Activated CD8-positive, alpha-beta T cell treated with anti-CD3 and anti-CD28 coated beads, Interleukin-2, amount 10 ng/mL, durations not matched to agents 7 days and 5 days (primary cell): ENCODE results near the gene DAB2. TPM values are rescaled to one million over a fixed set of nuclear protein-coding genes. Genes with fewer than 3 reads are reported as not detected.
"Not testable (repeated sequence)": the region's sequence is repeated elsewhere in the genome, so short reads cannot be mapped to it uniquely, and the experiment has no call there.

Experiments
- ATAC-seq: fragments of 150-1000 bp; cut with Tn5 transposase; one replicate; pipeline ENCODE4 v1.10.0; 2021; ENCODE audit warnings: moderate library complexity
- CTCF ChIA-PET: fragments of 350-600 bp; sonication (Branson Sonifier 250); formaldehyde crosslinking; loops from one replicate; lab custom pipeline; 2021; ENCODE audit warnings: antibody characterized with exemption; lab: Charles Lee
- POLR2A ChIA-PET: fragments of 350-600 bp; sonication (Branson Sonifier 250); formaldehyde crosslinking; loops from one replicate; lab custom pipeline; 2021; ENCODE audit warnings: antibody characterized with exemption; lab: Charles Lee
- DNase-seq: peaks from one replicate; pipeline ENCODE4 v3.0.0-alpha.2; 2020
- H3K27ac Mint-ChIP-seq: one replicate; pipeline ENCODE4 v1.8.0; 2021; ENCODE audit warnings: mild to moderate bottlenecking, mixed read lengths
- H3K27me3 Mint-ChIP-seq: one replicate; pipeline ENCODE4 v1.8.0; 2021; ENCODE audit warnings: low read depth, mixed read lengths
- H3K36me3 Mint-ChIP-seq: one replicate; pipeline ENCODE4 v1.8.0; 2021; ENCODE audit warnings: low read depth, mixed read lengths
- H3K4me1 Mint-ChIP-seq: one replicate; pipeline ENCODE4 v1.8.0; 2021; ENCODE audit warnings: low read depth, mixed read lengths
- H3K4me3 Mint-ChIP-seq: one replicate; pipeline ENCODE4 v1.8.0; 2021; ENCODE audit warnings: mild to moderate bottlenecking, mixed read lengths
- H3K9me3 Mint-ChIP-seq: one replicate; pipeline ENCODE4 v1.8.0; 2022; ENCODE audit warnings: mixed read lengths; ENCODE audit not compliant: insufficient read depth
- total RNA-seq, 2 experiments: library from RNA; stranded (reverse); gene quantifications; one replicate each; pipeline ENCODE4 v1.2.3, GENCODE V29; 2021

Gene DAB2
- total RNA-seq, 2 experiments from 2014 or later = not detected

GRCh38 chr5:39355324-39355723 lies 69.5 kb downstream of the DAB2 start:
- Mint-ChIP-seq H3K4me1 (no peaks in the 10 kb centered on the region), H3K4me3 (no peak overlapping the region), H3K9me3 (peaks cover 5% of the 10 kb centered on the region), H3K27ac (no peak overlapping the region), H3K27me3 (no peaks in the 10 kb centered on the region), H3K36me3 (no peaks in the 10 kb centered on the region)
- ChIA-PET CTCF (interaction anchor here (0.9 kb wide), 1 partner anchor 22 kb away, joined by 3 read pairs; no protein-coding TSS in a partner anchor), POLR2A (no interaction called here)
- DNase-seq (no peak), ATAC-seq (no peak)

- Mint-ChIP-seq H3K27me3 (no peaks in the 10 kb centered on the region), H3K9me3 (peaks cover 8% of the 10 kb centered on the region), H3K36me3 (no peaks in the 10 kb centered on the region), H3K4me3 (no peak overlapping the region), H3K4me1 (no peaks in the 10 kb centered on the region), H3K27ac (no peak overlapping the region)
- CTCF ChIA-PET = no interaction called here
- ATAC-seq = no peak
- POLR2A ChIA-PET = no interaction called here
- no peak for DNase-seq
Observed at GRCh38 chr5:39353717-39354399, 70.9 kb downstream of the DAB2 start.

- no peaks in the 10 kb centered on the region for H3K27me3 Mint-ChIP-seq
- no peaks in the 10 kb centered on the region for H3K36me3 Mint-ChIP-seq
- ChIA-PET CTCF (no interaction called here), POLR2A (no interaction called here)
- peaks cover 8% of the 10 kb centered on the region for H3K9me3 Mint-ChIP-seq
- no peak overlapping the region for H3K4me3 Mint-ChIP-seq
- H3K27ac Mint-ChIP-seq = no peak overlapping the region
- no peak for ATAC-seq
- no peaks in the 10 kb centered on the region for H3K4me1 Mint-ChIP-seq
- DNase-seq = no peak
Observed at GRCh38 chr5:39352951-39353350, 71.8 kb downstream of the DAB2 start.

DNA sequence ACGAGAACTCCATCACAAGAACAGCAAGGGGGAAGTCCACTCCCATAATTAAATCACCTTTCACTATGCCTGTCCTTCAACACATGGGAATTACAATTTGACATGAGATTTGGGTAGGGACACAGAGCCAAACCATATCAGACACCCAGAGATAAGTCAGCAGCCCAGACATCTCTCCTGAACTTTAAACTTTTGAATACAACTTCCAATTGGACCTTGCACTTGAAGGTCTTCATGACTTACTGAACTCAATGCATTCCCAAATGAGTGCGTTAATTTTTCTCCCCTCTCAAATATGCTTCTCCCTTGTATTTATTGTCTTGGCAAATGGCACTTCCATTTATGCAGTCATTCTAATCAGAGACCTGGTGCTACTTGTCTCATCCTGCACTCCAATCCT lies 72.6 kb downstream of the DAB2 start:
- H3K4me1 Mint-ChIP-seq = no peaks in the 10 kb centered on the region
- no peak for DNase-seq
- H3K36me3 Mint-ChIP-seq = no peaks in the 10 kb centered on the region
- H3K27me3 Mint-ChIP-seq = peaks cover 2% of the 10 kb centered on the region
- ATAC-seq = no peak
- peaks cover 8% of the 10 kb centered on the region for H3K9me3 Mint-ChIP-seq
- H3K4me3 Mint-ChIP-seq = no peak overlapping the region
- ChIA-PET POLR2A (no interaction called here), CTCF (no interaction called here)
- H3K27ac Mint-ChIP-seq = no peak overlapping the region

GRCh38 chr5:39349484-39349883 lies 75.3 kb downstream of the DAB2 start:
- Mint-ChIP-seq H3K4me3 (no peak overlapping the region), H3K9me3 (peaks cover 8% of the 10 kb centered on the region), H3K36me3 (no peaks in the 10 kb centered on the region), H3K27me3 (peaks cover 7% of the 10 kb centered on the region), H3K27ac (no peak overlapping the region), H3K4me1 (no peaks in the 10 kb centered on the region)
- ChIA-PET CTCF (no interaction called here), POLR2A (no interaction called here)
- ATAC-seq = no peak
- DNase-seq = no peak

DNA sequence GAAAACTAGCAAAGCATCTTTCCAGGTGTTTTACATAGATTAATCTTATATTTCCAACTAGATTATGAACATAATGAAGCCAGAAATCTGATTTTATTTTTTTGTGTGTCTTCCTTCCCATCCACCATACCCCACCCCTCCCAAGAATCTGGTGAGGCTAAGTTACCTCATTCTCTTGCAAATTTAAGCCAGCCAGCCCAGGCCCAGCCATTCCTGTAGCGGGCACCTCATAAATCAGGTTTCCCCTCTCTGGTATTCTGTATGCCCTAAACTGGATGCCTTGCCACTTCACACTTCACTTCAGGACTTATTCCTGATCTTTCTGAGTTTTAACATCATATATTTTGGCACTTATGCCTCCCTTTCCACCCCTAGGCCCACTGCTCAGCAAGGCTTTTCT lies 82.3 kb downstream of the DAB2 start:
- CTCF ChIA-PET = interaction anchor here (1.3 kb wide), 1 partner anchor 33 kb away, joined by 3 read pairs; no protein-coding TSS in a partner anchor
- no peaks in the 10 kb centered on the region for H3K4me1 Mint-ChIP-seq
- no peaks in the 10 kb centered on the region for H3K9me3 Mint-ChIP-seq
- H3K27me3 Mint-ChIP-seq = peaks cover 5% of the 10 kb centered on the region
- no peaks in the 10 kb centered on the region for H3K36me3 Mint-ChIP-seq
- no peak for ATAC-seq
- no peak overlapping the region for H3K4me3 Mint-ChIP-seq
- POLR2A ChIA-PET = no interaction called here
- no peak overlapping the region for H3K27ac Mint-ChIP-seq
- DNase-seq = no peak

DNA sequence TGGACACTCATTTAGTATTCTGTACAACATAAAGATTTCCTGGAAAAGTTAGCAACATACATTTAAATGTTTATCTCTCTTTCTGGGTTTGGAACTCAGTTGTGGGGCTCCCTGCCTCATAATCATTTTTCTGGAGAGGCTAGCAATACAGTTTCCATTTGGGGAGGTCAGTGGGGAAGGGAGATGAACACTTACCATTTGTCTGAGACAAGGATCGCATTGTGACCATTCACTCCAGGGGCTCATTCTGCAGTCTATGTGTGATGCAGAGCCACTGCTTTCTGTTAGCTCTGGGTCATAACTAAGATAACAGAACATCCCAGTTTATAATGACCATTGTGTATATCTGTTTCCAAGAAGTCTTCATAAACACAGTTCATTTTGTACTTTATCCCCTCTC lies 82.9 kb downstream of the DAB2 start:
- Mint-ChIP-seq H3K9me3 (no peaks in the 10 kb centered on the region), H3K4me1 (no peaks in the 10 kb centered on the region), H3K27ac (no peak overlapping the region), H3K4me3 (no peak overlapping the region), H3K27me3 (peaks cover 5% of the 10 kb centered on the region), H3K36me3 (no peaks in the 10 kb centered on the region)
- DNase-seq (no peak), ATAC-seq (no peak)
- CTCF ChIA-PET = no interaction called here
- POLR2A ChIA-PET = no interaction called here

- Mint-ChIP-seq H3K36me3 (no peaks in the 10 kb centered on the region), H3K4me1 (no peaks in the 10 kb centered on the region), H3K9me3 (no peaks in the 10 kb centered on the region), H3K4me3 (no peak overlapping the region), H3K27ac (no peak overlapping the region), H3K27me3 (peaks cover 5% of the 10 kb centered on the region)
- DNase-seq (no peak), ATAC-seq (no peak)
- POLR2A ChIA-PET = interaction anchor here (0.6 kb wide), 1 partner anchor 49 kb away, joined by 3 read pairs; no protein-coding TSS in a partner anchor
- CTCF ChIA-PET = no interaction called here
Observed at GRCh38 chr5:39340506-39340905, 84.3 kb downstream of the DAB2 start.

GRCh38 chr5:39337252-39337915 lies 87.4 kb downstream of the DAB2 start:
- DNase-seq (no peak), ATAC-seq (no peak)
- Mint-ChIP-seq H3K9me3 (no peaks in the 10 kb centered on the region), H3K4me1 (no peaks in the 10 kb centered on the region), H3K4me3 (no peak overlapping the region), H3K36me3 (no peaks in the 10 kb centered on the region), H3K27ac (no peak overlapping the region), H3K27me3 (no peaks in the 10 kb centered on the region)
- ChIA-PET POLR2A (interaction anchor here (0.6 kb wide), 1 partner anchor 511 kb away, joined by 5 read pairs; no protein-coding TSS in a partner anchor), CTCF (interaction anchor here (1.0 to 1.3 kb wide), 3 partner anchors 10 to 136 kb away, joined by 3 read pairs; no protein-coding TSS in a partner anchor)

DNA sequence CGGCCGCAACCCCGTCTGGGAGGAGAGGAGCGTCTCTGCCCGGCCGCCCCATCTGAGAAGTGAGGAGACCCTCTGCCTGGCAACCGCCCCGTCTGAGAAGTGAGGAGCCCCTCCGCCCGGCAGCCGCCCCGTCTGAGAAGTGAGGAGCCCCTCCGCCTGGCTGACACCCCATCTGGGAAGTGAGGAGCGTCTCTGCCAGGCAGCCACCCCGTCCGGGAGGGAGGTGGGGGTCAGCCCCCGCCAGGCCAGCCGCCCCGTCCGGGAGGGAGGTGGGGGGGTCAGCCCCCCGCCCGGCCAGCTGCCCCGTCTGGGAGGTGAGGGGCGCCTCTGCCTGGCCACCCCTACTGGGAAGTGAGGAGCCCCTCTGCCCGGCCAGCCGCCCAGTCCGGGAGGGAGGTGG lies 90.5 kb downstream of the DAB2 start:
- POLR2A ChIA-PET, H3K4me1 Mint-ChIP-seq: not testable (repeated sequence)

GRCh38 chr5:39333104-39333503 lies 91.7 kb downstream of the DAB2 start:
- POLR2A ChIA-PET = no interaction called here
- ATAC-seq = no peak
- DNase-seq = no peak
- H3K27me3 Mint-ChIP-seq = peaks cover 4% of the 10 kb centered on the region
- H3K4me1 Mint-ChIP-seq = no peaks in the 10 kb centered on the region
- no peak overlapping the region for H3K4me3 Mint-ChIP-seq
- H3K36me3 Mint-ChIP-seq = no peaks in the 10 kb centered on the region
- H3K9me3 Mint-ChIP-seq = no peaks in the 10 kb centered on the region
- H3K27ac Mint-ChIP-seq = no peak overlapping the region
- CTCF ChIA-PET = no interaction called here

More for the DNA sequence above, 90.5 kb downstream of the DAB2 start:
- ATAC-seq, H3K27me3 Mint-ChIP-seq, CTCF ChIA-PET, H3K36me3 Mint-ChIP-seq, H3K4me3 Mint-ChIP-seq, H3K27ac Mint-ChIP-seq, H3K9me3 Mint-ChIP-seq, DNase-seq: not testable (repeated sequence)

DNA sequence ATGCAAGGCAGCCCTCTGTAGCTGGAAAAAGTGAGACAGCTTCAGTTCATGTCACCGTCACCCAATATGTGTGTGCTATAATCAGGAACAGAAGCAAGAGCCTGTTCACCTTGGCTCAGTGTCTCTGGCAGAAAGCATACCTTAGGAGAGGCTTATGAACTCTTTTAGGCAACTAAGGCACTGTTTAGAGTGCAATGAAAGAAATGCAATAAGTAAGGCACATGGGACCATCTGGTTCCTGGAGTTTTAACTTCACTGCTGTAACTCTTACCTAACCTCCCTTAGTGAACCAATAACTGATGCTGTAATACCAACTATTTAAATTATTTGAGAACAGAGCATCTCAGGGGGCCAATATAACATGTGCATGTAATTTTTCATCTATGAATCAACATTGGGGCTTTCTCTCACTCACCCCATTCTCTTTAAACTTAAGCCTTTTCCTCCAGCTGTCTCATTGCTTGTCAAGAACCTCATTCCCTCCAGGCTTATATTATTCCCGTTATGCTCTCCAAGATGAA lies 92.9 kb downstream of the DAB2 start:
- H3K9me3 Mint-ChIP-seq = no peaks in the 10 kb centered on the region
- ChIA-PET CTCF (no interaction called here), POLR2A (no interaction called here)
- H3K36me3 Mint-ChIP-seq = no peaks in the 10 kb centered on the region
- H3K27ac Mint-ChIP-seq = no peak overlapping the region
- no peak for DNase-seq
- ATAC-seq = no peak
- no peaks in the 10 kb centered on the region for H3K4me1 Mint-ChIP-seq
- peaks cover 4% of the 10 kb centered on the region for H3K27me3 Mint-ChIP-seq
- H3K4me3 Mint-ChIP-seq = no peak overlapping the region
